K562 (cell line): ENCODE data around the gene BHLHE23. TPM values are rescaled to one million over a fixed set of nuclear protein-coding genes. Genes with fewer than 3 reads are reported as not detected.

Experiments used
- CHD7 ChIP-seq: fragments of 200-600 bp; sonication (generic); IDR thresholded peaks from one replicate; pipeline ENCODE4 v1.6.1; 2012; ENCODE audit warnings: mild to moderate bottlenecking, low read depth, low read length, inconsistent platforms
- COPS2 ChIP-seq: fragments of 450-650 bp; conservative IDR thresholded peaks from 2 replicates; pipeline ENCODE4 v1.6.1; 2016; ENCODE audit warnings: mild to moderate bottlenecking, moderate library complexity
- GABPB2 ChIP-seq: fragments of 250-450 bp; sonication (Bioruptor Pico); conservative IDR thresholded peaks from 2 replicates; pipeline ENCODE4 v1.5.1; 2021; ENCODE audit warnings: mild to moderate bottlenecking
- HLTF ChIP-seq: fragments of 450-650 bp; IDR thresholded peaks from 2 replicates; pipeline ENCODE4 v1.6.1; 2016
- MITF ChIP-seq: IDR thresholded peaks from 2 replicates; pipeline ENCODE4 v1.6.1; 2014; ENCODE audit warnings: antibody characterized with exemption
- PCBP1 ChIP-seq: fragments of 200-400 bp; formaldehyde crosslinking; IDR thresholded peaks from 2 replicates; pipeline ENCODE4 v1.6.1; 2018; ENCODE audit warnings: mild to moderate bottlenecking, low read depth, low read length; ENCODE audit not compliant: poor library complexity, severe bottlenecking
- POLR3G ChIP-seq: IDR thresholded peaks from 2 replicates; pipeline ENCODE4 v1.6.1; 2011; ENCODE audit not compliant: insufficient read length, insufficient replicate concordance; ENCODE audit errors: extremely low read depth
- ZNF175 ChIP-seq: fragments of 200-800 bp; sonication (Bioruptor generic); IDR thresholded peaks from 2 replicates; pipeline ENCODE4 v1.6.1; 2016; ENCODE audit warnings: low read depth, mild to moderate bottlenecking, missing genetic modification characterization, missing compliant biosample characterization
- ZNF263 ChIP-seq: sonication (generic); formaldehyde crosslinking; IDR thresholded peaks from 2 replicates; pipeline ENCODE4 v1.8.0; 2022; ENCODE audit warnings: mild to moderate bottlenecking, missing genetic modification reagents, borderline replicate concordance
- ZNF764 ChIP-seq: fragments of 250-450 bp; sonication (Bioruptor Pico); IDR thresholded peaks from 2 replicates; pipeline ENCODE4 v1.4.0; 2020; ENCODE audit warnings: low read depth, mild to moderate bottlenecking, moderate library complexity
- polyA plus RNA-seq, 8 experiments: library from polyadenylated mRNA; depleted of rRNA in 4 of 8; stranded (reverse) in 5 of 8; unstranded in 3 of 8; fragments of >200 nt; fragmentation: Nextera tagmentation in 2 of 8; fragmentation: Illumina TruSeq in 1 of 8; extraction: Ambion mirVana in 2 of 8; extraction: Trizol in 1 of 8; gene quantifications; 2 replicates each; pipeline versions ENCODE4 v1.2.1 to v1.2.3, GENCODE V29; 2011 to 2014; ENCODE audit warnings: inconsistent platforms in 1 of 8, missing spikeins in 1 of 8
- total RNA-seq, 7 experiments: library from RNA; depleted of rRNA in 6 of 7; stranded (reverse); fragments of >200 nt in 6 of 7; fragmentation: Illumina TruSeq in 2 of 7; extraction: Trizol in 2 of 7; gene quantifications; 2 replicates each; pipeline versions ENCODE4 v1.2.1 to v1.2.3, GENCODE V29; 2011 to 2021; ENCODE audit warnings: low replicate concordance in 1 of 7
- TF ChIP-seq, protein P1 (sequence below): fragments of 450-650 bp; formaldehyde crosslinking; IDR thresholded peaks from 2 replicates; pipeline ENCODE4 v1.4.0; 2022; ENCODE audit warnings: missing genetic modification characterization

The BHLHE23 gene
- total and polyA plus RNA-seq, 9 of the 15 experiments (the other 6 are each of a cell fraction or from before 2014, with no cell fraction given), result not detected

GRCh38 chr20:62971950-62972844, 34.6 kb downstream of the BHLHE23 start (continued):
- TF ChIP-seq CHD7, result no peak
- no peak for TF ChIP-seq POLR3G
- peak; percentile 49; the same call in 1 of the 2 replicates for TF ChIP-seq ZNF263
- no peak for TF ChIP-seq ZNF764 (CRISPR knock-in tag)
- no peak for TF ChIP-seq HLTF
- TF ChIP-seq PCBP1, result peak; percentile 31
- TF ChIP-seq GABPB2 (CRISPR knock-in tag), result no peak
- TF ChIP-seq COPS2, result no peak
- TF ChIP-seq, protein P1, sequence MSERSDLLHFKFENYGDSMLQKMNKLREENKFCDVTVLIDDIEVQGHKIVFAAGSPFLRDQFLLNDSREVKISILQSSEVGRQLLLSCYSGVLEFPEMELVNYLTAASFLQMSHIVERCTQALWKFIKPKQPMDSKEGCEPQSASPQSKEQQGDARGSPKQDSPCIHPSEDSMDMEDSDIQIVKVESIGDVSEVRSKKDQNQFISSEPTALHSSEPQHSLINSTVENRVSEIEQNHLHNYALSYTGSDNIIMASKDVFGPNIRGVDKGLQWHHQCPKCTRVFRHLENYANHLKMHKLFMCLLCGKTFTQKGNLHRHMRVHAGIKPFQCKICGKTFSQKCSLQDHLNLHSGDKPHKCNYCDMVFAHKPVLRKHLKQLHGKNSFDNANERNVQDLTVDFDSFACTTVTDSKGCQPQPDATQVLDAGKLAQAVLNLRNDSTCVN (CRISPR knock-in tag), result no peak
- TF ChIP-seq ZNF175 (CRISPR knock-in tag), result no peak
- TF ChIP-seq MITF, result no peak
